GM21723 (cell line): ENCODE data around the gene POU4F1.
A peak's percentile ranks its signal among the peaks of the same experiment; 100 is the strongest.
"Not testable (repeated sequence)": the region's sequence is repeated elsewhere in the genome, so short reads cannot be mapped to it uniquely, and the experiment has no call there.

Experiments used
- ATAC-seq: cut with Tn5 transposase; IDR thresholded peaks from one replicate; pipeline ENCODE4 v1.9.1; 2021; ENCODE audit warnings: mild to moderate bottlenecking, moderate library complexity; ENCODE audit not compliant: unreplicated experiment

Gene POU4F1, protein sequence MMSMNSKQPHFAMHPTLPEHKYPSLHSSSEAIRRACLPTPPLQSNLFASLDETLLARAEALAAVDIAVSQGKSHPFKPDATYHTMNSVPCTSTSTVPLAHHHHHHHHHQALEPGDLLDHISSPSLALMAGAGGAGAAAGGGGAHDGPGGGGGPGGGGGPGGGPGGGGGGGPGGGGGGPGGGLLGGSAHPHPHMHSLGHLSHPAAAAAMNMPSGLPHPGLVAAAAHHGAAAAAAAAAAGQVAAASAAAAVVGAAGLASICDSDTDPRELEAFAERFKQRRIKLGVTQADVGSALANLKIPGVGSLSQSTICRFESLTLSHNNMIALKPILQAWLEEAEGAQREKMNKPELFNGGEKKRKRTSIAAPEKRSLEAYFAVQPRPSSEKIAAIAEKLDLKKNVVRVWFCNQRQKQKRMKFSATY

GRCh38 chr13:78603240-78603957 is at the start of gene POU4F1:
Gene POU4F1, minus strand, starts transcription at chr13:78603552. Its CDS starts 226 bp downstream, at chr13:78603326.
- ATAC-seq = peak; percentile 90

DNA sequence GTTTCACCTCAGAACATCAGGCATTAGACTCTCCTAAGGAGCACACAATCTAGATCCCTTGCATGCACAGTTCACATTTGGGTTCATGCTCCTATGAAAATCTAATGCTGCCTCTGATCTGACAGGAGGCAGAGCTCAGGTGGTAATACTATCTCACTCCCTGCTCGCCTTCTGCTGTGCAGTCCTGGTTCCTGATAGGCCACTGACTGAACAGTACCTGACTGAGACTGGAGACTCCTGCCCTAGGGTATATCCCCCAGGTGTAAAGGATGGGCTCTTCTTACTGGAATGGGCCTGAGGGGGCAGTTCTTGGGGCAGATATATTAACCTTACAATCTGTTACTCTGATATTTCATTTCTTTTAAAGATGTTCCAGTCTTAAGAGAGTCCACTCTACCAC is 49.3 kb upstream of the POU4F1 start:
- ATAC-seq = no peak

DNA sequence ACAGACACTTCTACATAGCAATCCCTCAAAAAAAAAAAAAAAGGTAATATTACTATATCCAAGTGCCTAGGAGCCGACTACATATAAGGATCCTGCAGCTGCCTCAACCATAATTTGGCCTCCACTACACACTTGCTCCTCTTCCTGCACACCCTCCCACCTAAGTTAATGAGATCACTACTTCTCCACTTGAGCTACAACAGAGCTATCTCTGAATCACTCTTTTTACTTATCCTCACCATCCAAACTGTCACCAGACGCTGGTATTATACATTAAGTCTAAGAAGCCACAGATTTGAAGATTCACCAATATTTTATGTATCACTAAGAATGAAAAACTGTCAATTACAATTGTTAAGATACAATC is 47.3 kb upstream of the POU4F1 start:
- no peak for ATAC-seq

GRCh38 chr13:78649997-78650716 is 46.8 kb upstream of the POU4F1 start:
- ATAC-seq = no peak

GRCh38 chr13:78647109-78647678 is 43.8 kb upstream of the POU4F1 start:
- ATAC-seq = not testable (repeated sequence)

DNA sequence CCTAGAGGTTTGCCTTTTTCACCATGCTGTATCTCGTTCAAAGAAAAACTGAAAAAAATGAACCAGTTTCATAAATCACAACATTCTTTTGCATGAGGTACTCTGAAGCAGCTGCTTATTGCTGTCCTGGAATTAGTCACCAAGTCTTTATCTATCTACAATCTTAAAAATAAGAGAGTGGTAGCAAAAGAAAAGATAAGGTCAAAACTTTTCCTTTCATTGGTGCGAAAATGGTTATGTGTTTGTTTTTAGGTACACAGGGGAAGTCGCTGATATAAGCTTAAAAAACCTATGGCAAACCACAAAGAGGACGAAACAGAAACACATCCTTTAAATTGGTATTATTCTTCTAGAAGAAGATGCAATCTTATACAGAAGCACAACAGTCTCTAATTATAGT is 34.9 kb upstream of the POU4F1 start:
- peak; percentile 78 for ATAC-seq

DNA sequence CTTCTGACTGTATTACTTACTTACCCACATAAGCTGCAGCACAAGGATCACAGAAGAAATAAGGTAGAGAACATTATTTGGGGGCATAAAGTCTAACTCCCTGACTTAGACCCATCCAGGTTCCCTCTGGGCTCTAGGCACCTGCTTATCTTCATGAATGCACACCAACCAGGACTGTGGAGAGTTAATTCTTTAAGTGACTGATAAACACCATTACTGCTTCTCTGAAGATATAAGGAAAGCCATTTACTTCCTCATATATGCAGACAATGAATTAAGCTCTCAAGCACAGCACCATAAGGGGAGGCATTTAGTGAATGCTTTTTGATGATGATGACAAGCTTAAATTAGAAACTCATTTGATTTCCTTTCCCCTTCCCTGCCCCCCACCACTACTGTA is 33.1 kb upstream of the POU4F1 start:
- ATAC-seq = no peak

DNA sequence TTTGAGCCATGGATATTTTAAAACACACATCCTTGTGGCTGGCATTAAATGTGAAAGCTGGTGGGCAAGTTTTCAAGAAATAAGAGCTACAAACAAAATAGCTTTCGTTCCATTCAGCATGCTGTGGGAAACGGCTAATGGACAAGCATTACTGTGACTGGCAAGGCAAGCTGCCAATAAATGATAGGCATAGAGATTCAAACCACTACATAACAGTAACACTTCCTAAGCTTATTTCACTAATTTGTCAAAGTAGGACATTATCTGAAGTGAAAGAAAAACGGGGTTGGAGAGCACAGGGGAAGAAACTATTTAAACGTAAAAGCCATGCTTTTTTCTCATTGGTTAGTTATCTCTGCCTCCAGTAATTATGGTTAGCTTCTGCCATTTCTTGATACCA is 29.6 kb upstream of the POU4F1 start:
- ATAC-seq = no peak

GRCh38 chr13:78631077-78631476 is 27.7 kb upstream of the POU4F1 start:
- ATAC-seq = no peak

GRCh38 chr13:78630511-78630910 is 27.2 kb upstream of the POU4F1 start:
- ATAC-seq = no peak

DNA sequence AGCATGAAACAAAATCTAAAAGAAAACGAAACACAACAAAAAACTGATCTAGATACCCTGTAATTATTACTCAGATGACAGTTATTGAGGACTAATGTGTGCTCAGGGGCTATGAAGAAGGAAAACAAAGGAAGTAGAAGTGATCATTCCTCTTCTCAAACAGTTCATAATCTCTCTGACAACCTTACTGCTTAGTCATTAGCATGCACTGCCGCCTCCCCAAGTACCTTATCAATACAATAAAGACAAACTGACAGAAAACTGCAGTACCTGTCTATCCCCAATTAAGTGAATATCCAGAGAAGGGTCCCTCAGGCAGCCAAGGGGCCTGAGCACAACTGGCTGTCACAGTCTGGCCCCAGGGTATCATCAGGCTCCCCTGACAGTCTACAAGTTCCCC is 22.0 kb upstream of the POU4F1 start:
- no peak for ATAC-seq

GRCh38 chr13:78623132-78623531 is 19.8 kb upstream of the POU4F1 start:
- no peak for ATAC-seq

DNA sequence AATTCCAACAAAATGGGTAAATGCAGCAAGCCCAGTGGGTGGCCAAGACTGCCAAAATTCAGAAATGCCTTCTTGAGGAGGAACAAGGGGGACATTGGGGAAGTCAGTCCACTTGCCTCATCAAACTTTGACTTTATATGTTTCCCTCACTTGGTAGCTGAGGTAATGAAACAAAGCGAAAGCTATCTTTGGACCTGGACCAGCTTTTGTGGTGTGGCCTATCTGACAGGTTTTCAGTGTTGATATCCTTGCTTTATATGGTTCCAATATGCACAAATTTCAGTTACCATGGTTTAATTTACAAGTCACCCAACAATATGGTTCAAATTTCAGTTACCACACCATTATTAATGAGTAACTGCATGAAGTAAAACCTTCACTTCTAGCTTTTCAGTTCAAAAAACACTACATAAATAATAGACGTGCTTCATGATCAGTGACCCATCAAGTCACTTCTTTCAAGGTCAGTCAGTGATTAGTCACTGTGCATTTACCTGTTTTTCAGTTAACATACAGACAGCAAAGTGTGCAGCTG is 17.7 kb upstream of the POU4F1 start:
- ATAC-seq = no peak

GRCh38 chr13:78618411-78618810 is 15.1 kb upstream of the POU4F1 start:
- ATAC-seq = no peak

- no peak for ATAC-seq
These were observed 7.7 kb upstream of the POU4F1 start for GRCh38 chr13:78611040-78611439.

DNA sequence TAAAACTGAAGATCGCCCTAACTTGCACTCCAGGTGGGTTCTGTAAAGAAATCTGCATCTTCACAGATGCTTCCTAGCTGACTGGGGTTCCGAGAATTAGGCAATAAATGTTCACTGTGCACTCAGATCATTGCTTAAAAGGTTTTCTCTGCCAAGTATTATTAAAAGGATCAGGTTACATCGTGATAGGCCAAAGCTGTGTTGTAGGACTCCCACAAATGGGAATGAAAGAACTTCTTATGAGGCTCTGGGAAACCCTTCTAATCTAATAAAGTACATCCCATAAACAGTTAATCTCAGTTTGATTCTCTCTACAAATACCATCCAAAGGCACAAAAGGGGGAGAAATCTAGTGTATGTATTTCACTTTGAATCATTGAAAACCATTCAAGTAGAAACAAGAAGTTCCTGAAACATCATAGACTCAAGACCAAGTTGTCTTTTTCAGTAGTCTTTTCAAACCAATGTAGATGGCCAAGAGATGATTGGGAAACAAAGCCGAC is 7.1 kb upstream of the POU4F1 start:
- ATAC-seq = no peak

GRCh38 chr13:78609464-78610205 is 6.3 kb upstream of the POU4F1 start:
- ATAC-seq = no peak

GRCh38 chr13:78608688-78609463 is 5.5 kb upstream of the POU4F1 start:
- ATAC-seq = no peak

- no peak for ATAC-seq
These were observed 4.9 kb upstream of the POU4F1 start for GRCh38 chr13:78608252-78608687.
